Keratinocyte (primary cell): Measurements from ENCODE around the gene DCDC2. TPM values are rescaled to one million over a fixed set of nuclear protein-coding genes. Genes with fewer than 3 reads are reported as not detected.

ENCODE experiments used
- DNase-seq: peaks from one replicate; pipeline ENCODE4 v3.0.0-alpha.2; 2011; ENCODE audit warnings: low read depth, missing footprints, low spot score
- FAIRE-seq: peaks from 2 replicates; lab custom pipeline; 2011; peaks lifted over from hg19 to GRCh38; lab: Jason Lieb, UNC
- H2AFZ ChIP-seq: 2 replicates; pipeline ENCODE4 v1.6.0; 2012; ENCODE audit warnings: low read length, control low read depth, inconsistent platforms; ENCODE audit not compliant: control insufficient read depth
- H3K27ac ChIP-seq: 2 replicates; pipeline ENCODE4 v1.5.1; 2011; ENCODE audit warnings: low read length; ENCODE audit not compliant: control insufficient read depth, insufficient read depth
- H3K27me3 ChIP-seq: 3 replicates; pipeline ENCODE4 v1.6.0; 2011; ENCODE audit warnings: low read length; ENCODE audit not compliant: control insufficient read depth, insufficient read depth; ENCODE audit errors: extremely low read depth
- H3K36me3 ChIP-seq, 2 experiments: 2 replicates in 1 of 2; 3 replicates in 1 of 2; pipeline ENCODE4 v1.5.1; 2011; ENCODE audit warnings: low read length in 2 of 2, mild to moderate bottlenecking in 1 of 2; ENCODE audit not compliant: control insufficient read depth in 2 of 2, insufficient read depth in 2 of 2; ENCODE audit errors: extremely low read depth in 1 of 2
- H3K4me1 ChIP-seq: 3 replicates; pipeline ENCODE4 v1.5.1; 2011; ENCODE audit warnings: low read length; ENCODE audit not compliant: control insufficient read depth, insufficient read depth; ENCODE audit errors: extremely low read depth
- H3K4me2 ChIP-seq: 3 replicates; pipeline ENCODE4 v1.6.0; 2011; ENCODE audit warnings: low read depth, low read length; ENCODE audit not compliant: control insufficient read depth, insufficient read depth; ENCODE audit errors: extremely low read depth
- H3K4me3 ChIP-seq, 3 experiments: fragments of 200-600 bp in 1 of 3; sonication (generic) in 1 of 3; 2 replicates in 2 of 3; 3 replicates in 1 of 3; pipeline ENCODE4 v1.5.1; 2011 to 2016; ENCODE audit warnings: low read length in 3 of 3, mild to moderate bottlenecking in 3 of 3, control low read depth in 2 of 3, inconsistent platforms in 1 of 3, low read depth in 1 of 3, mixed read lengths in 1 of 3, mixed run types in 1 of 3, moderate library complexity in 1 of 3; ENCODE audit not compliant: control insufficient read depth in 2 of 3, insufficient read depth in 2 of 3; ENCODE audit errors: extremely low read depth in 1 of 3
- H3K79me2 ChIP-seq: 2 replicates; pipeline ENCODE4 v1.6.0; 2012; ENCODE audit warnings: low read length; ENCODE audit not compliant: control insufficient read depth, insufficient read depth
- H3K9ac ChIP-seq: 3 replicates; pipeline ENCODE4 v1.6.0; 2011; ENCODE audit warnings: low read length; ENCODE audit not compliant: control insufficient read depth, insufficient read depth; ENCODE audit errors: extremely low read depth
- H3K9me1 ChIP-seq: 3 replicates; pipeline ENCODE4 v1.6.0; 2011; ENCODE audit warnings: low read length; ENCODE audit not compliant: control insufficient read depth, insufficient read depth; ENCODE audit errors: extremely low read depth
- H3K9me3 ChIP-seq: 2 replicates; pipeline ENCODE4 v1.5.1; 2012; ENCODE audit warnings: low read depth, low read length; ENCODE audit not compliant: control insufficient read depth
- H4K20me1 ChIP-seq: 3 replicates; pipeline ENCODE4 v1.6.0; 2011; ENCODE audit warnings: low read length; ENCODE audit not compliant: control insufficient read depth, insufficient read depth; ENCODE audit errors: extremely low read depth
- EZH2 ChIP-seq: IDR thresholded peaks from one replicate; pipeline ENCODE4 v1.6.1; 2012; ENCODE audit warnings: inconsistent platforms, mild to moderate bottlenecking, low read length, moderate library complexity
- dilution Hi-C: fragments of 300-500 bp; cut with MboI; formaldehyde crosslinking; loops from one replicate; pipeline ENCODE4 v1.7.0; 2020; ENCODE audit warnings: low sequenced_read_pairs; ENCODE audit not compliant: extremely low pct_ligation_motif_present
- polyA plus RNA-seq, 5 experiments: library from polyadenylated mRNA; depleted of rRNA in 3 of 5; stranded (reverse) in 3 of 5; stranded (forward) in 1 of 5; unstranded in 1 of 5; fragments of >200 nt; gene quantifications; 1 replicate in 1 of 5; 2 replicates in 3 of 5; 3 replicates in 1 of 5; pipeline versions ENCODE4 v1.2.1 to v1.2.3, GENCODE V29; 2011 to 2012; ENCODE audit warnings: missing spikeins in 2 of 5, low read depth in 1 of 5, low replicate concordance in 1 of 5
- TF ChIP-seq, protein P1 (sequence below), 3 experiments: IDR thresholded peaks in 1 of 3; conservative IDR thresholded peaks in 1 of 3; optimal IDR thresholded peaks in 1 of 3; 2 replicates in 2 of 3; 3 replicates in 1 of 3; pipeline versions ENCODE3 to v1.5.1; 2011; ENCODE audit warnings: low read length in 3 of 3, mild to moderate bottlenecking in 3 of 3, moderate library complexity in 2 of 3, control low read depth in 1 of 3, inconsistent platforms in 1 of 3; ENCODE audit not compliant: insufficient read depth in 2 of 3; ENCODE audit errors: extremely low read depth in 1 of 3

DCDC2 gene
- polyA plus RNA-seq, 1 donor (not counting 4 experiments of a cell fraction or from before 2014, with no cell fraction given) = 0.10 TPM

DNA sequence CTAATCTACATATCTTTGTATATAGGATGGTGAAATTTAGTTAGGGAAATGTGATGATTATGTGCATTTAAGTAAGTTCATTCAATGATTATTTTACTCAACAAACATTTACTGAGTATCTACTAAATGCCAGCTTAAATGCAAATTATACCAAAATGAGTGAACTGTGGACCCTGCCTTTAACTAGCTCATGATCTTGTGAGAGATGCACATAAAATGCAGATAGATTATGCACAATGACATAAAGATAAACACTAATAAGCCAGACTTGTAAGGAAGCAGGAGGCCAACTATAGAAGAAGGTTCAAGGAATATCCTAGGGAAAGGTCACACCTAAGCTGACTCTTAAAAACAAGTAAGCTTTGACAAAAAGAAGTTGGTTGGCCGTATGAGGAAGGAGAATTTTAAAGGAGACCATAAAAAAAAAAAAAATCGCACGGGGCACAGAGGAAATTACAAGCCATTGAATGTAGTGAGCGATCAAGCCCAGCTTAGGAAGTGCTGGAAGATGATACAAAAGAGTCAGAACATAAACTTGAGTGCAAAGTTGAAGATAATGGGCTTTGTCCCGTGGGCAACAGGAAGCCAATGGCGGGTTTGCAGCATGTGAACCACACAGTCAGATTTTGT is 123.9 kb downstream of the DCDC2 start:
- Histone ChIP-seq H2AFZ (no peak overlapping the region), H4K20me1 (no peaks in the 10 kb centered on the region), H3K36me3 (no peaks in the 10 kb centered on the region), H3K9me1 (no peaks in the 10 kb centered on the region), H3K27ac (no peak overlapping the region), H3K79me2 (no peaks in the 10 kb centered on the region), H3K9ac (no peak overlapping the region), H3K4me2 (no peak overlapping the region), H3K4me3 (no peak overlapping the region), H3K4me1 (no peaks in the 10 kb centered on the region), H3K27me3 (no peaks in the 10 kb centered on the region), H3K9me3 (no peaks in the 10 kb centered on the region)
- TF ChIP-seq, protein P1, sequence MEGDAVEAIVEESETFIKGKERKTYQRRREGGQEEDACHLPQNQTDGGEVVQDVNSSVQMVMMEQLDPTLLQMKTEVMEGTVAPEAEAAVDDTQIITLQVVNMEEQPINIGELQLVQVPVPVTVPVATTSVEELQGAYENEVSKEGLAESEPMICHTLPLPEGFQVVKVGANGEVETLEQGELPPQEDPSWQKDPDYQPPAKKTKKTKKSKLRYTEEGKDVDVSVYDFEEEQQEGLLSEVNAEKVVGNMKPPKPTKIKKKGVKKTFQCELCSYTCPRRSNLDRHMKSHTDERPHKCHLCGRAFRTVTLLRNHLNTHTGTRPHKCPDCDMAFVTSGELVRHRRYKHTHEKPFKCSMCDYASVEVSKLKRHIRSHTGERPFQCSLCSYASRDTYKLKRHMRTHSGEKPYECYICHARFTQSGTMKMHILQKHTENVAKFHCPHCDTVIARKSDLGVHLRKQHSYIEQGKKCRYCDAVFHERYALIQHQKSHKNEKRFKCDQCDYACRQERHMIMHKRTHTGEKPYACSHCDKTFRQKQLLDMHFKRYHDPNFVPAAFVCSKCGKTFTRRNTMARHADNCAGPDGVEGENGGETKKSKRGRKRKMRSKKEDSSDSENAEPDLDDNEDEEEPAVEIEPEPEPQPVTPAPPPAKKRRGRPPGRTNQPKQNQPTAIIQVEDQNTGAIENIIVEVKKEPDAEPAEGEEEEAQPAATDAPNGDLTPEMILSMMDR (optimal IDR thresholded peaks at IDR 0.05 in 1 of 3, IDR thresholded peaks at IDR 0.05 in 1 of 3, conservative IDR thresholded peaks at IDR 0.05 in 1 of 3; ENCODE audit: extremely low read depth in 1 of 3, insufficient read depth in 2 of 3, low read length in 3 of 3) = no peak
- no peak for TF ChIP-seq EZH2
- DNase-seq (no peak), FAIRE-seq (no peak)
- dilution Hi-C loops = no loop called here

DNA sequence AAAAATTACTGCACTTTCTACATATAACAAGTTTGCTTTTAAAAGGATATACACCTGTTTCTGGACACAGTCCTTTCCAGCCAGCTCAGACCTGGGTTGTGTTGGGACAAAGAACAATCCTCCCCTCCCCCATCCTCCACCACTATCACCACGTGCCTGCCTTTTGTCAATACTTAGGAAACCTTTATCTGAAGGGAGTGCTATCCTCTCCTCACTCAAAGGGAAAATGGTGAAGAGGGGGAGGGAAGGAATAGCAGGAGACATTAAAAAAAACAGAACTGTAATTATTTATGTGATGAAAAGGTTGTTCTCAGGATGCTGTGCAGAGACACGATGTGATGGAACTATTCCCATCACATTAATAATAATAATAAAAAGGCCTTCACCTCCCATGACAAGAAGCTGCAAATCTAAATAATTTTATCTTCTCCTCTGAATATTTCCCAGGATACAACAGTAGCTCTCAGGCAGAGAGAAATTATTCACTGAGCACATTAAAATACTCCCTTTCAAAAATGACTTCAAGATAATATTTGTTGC is 126.4 kb downstream of the DCDC2 start:
- no peak overlapping the region for H3K9ac ChIP-seq
- no peak overlapping the region for H3K4me3 ChIP-seq
- H3K9me3 ChIP-seq = no peaks in the 10 kb centered on the region
- dilution Hi-C loops = no loop called here
- no peak overlapping the region for H3K4me2 ChIP-seq
- H3K27ac ChIP-seq = no peak overlapping the region
- H3K36me3 ChIP-seq = no peaks in the 10 kb centered on the region
- no peaks in the 10 kb centered on the region for H3K9me1 ChIP-seq
- TF ChIP-seq EZH2 = no peak
- TF ChIP-seq, protein P1 (optimal IDR thresholded peaks at IDR 0.05 in 1 of 3, IDR thresholded peaks at IDR 0.05 in 1 of 3, conservative IDR thresholded peaks at IDR 0.05 in 1 of 3; ENCODE audit: extremely low read depth in 1 of 3, insufficient read depth in 2 of 3, low read length in 3 of 3) = no peak
- H4K20me1 ChIP-seq = no peaks in the 10 kb centered on the region
- no peak for FAIRE-seq
- no peaks in the 10 kb centered on the region for H3K79me2 ChIP-seq
- H3K27me3 ChIP-seq = no peaks in the 10 kb centered on the region
- H2AFZ ChIP-seq = no peak overlapping the region
- DNase-seq = no peak
- no peaks in the 10 kb centered on the region for H3K4me1 ChIP-seq
